Activated naive CD8-positive, alpha-beta T cell treated with anti-CD3 and anti-CD28 coated beads, Interleukin-2, amount 50 U/mL, for 24 hours (primary cell): ENCODE data around the gene NFIB.

Experiments
- ATAC-seq: fragments of 150-1000 bp; cut with Tn5 transposase; one replicate; pipeline ENCODE4 v1.10.0; 2021
- DNase-seq: peaks from one replicate; pipeline ENCODE4 v3.0.0; 2021
- H3K27ac Mint-ChIP-seq: one replicate; pipeline ENCODE4 v1.8.0; 2021; ENCODE audit warnings: mild to moderate bottlenecking, mixed read lengths
- H3K27me3 Mint-ChIP-seq: one replicate; pipeline ENCODE4 v1.8.0; 2021; ENCODE audit warnings: mixed read lengths
- H3K36me3 Mint-ChIP-seq: one replicate; pipeline ENCODE4 v1.8.0; 2021; ENCODE audit warnings: low read depth, mixed read lengths
- H3K4me1 Mint-ChIP-seq: one replicate; pipeline ENCODE4 v1.8.0; 2021; ENCODE audit warnings: mixed read lengths
- H3K4me3 Mint-ChIP-seq: one replicate; pipeline ENCODE4 v1.8.0; 2021; ENCODE audit warnings: mild to moderate bottlenecking, moderate library complexity, mixed read lengths
- H3K9me3 Mint-ChIP-seq: one replicate; pipeline ENCODE4 v1.8.0; 2021; ENCODE audit warnings: mixed read lengths

NFIB gene

GRCh38 chr9:14086495-14086894 lies 227.4 kb downstream of the NFIB start:
- ATAC-seq (no peak), DNase-seq (no peak)
- no peaks in the 10 kb centered on the region for H3K4me1 Mint-ChIP-seq
- H3K27me3 Mint-ChIP-seq = no peaks in the 10 kb centered on the region
- no peaks in the 10 kb centered on the region for H3K36me3 Mint-ChIP-seq
- H3K27ac Mint-ChIP-seq = no peak overlapping the region
- no peaks in the 10 kb centered on the region for H3K9me3 Mint-ChIP-seq
- H3K4me3 Mint-ChIP-seq = no peak overlapping the region

- no peaks in the 10 kb centered on the region for H3K27me3 Mint-ChIP-seq
- no peak for ATAC-seq
- H3K9me3 Mint-ChIP-seq = no peaks in the 10 kb centered on the region
- H3K4me1 Mint-ChIP-seq = no peaks in the 10 kb centered on the region
- H3K27ac Mint-ChIP-seq = no peak overlapping the region
- H3K4me3 Mint-ChIP-seq = no peak overlapping the region
- no peaks in the 10 kb centered on the region for H3K36me3 Mint-ChIP-seq
- DNase-seq = no peak
Observed at GRCh38 chr9:14085810-14086209, 228.1 kb downstream of the NFIB start.

GRCh38 chr9:14084867-14085266 lies 229.1 kb downstream of the NFIB start:
- DNase-seq = no peak
- Mint-ChIP-seq H3K27ac (no peak overlapping the region), H3K36me3 (no peaks in the 10 kb centered on the region), H3K27me3 (no peaks in the 10 kb centered on the region), H3K4me1 (no peaks in the 10 kb centered on the region), H3K9me3 (no peaks in the 10 kb centered on the region), H3K4me3 (no peak overlapping the region)
- ATAC-seq = no peak

- no peaks in the 10 kb centered on the region for H3K4me1 Mint-ChIP-seq
- no peak overlapping the region for H3K27ac Mint-ChIP-seq
- no peak overlapping the region for H3K4me3 Mint-ChIP-seq
- no peaks in the 10 kb centered on the region for H3K27me3 Mint-ChIP-seq
- no peaks in the 10 kb centered on the region for H3K9me3 Mint-ChIP-seq
- no peak for ATAC-seq
- H3K36me3 Mint-ChIP-seq = no peaks in the 10 kb centered on the region
- no peak for DNase-seq
Observed at GRCh38 chr9:14083366-14083765, 230.6 kb downstream of the NFIB start.

- H3K4me3 Mint-ChIP-seq = no peak overlapping the region
- H3K4me1 Mint-ChIP-seq = no peaks in the 10 kb centered on the region
- no peak for ATAC-seq
- H3K9me3 Mint-ChIP-seq = no peaks in the 10 kb centered on the region
- no peaks in the 10 kb centered on the region for H3K36me3 Mint-ChIP-seq
- H3K27me3 Mint-ChIP-seq = no peaks in the 10 kb centered on the region
- DNase-seq = no peak
- H3K27ac Mint-ChIP-seq = no peak overlapping the region
Observed at GRCh38 chr9:14082732-14083131, 231.2 kb downstream of the NFIB start.

- H3K27ac Mint-ChIP-seq = no peak overlapping the region
- no peak for ATAC-seq
- H3K9me3 Mint-ChIP-seq = no peaks in the 10 kb centered on the region
- no peaks in the 10 kb centered on the region for H3K27me3 Mint-ChIP-seq
- no peak for DNase-seq
- H3K36me3 Mint-ChIP-seq = no peaks in the 10 kb centered on the region
- no peak overlapping the region for H3K4me3 Mint-ChIP-seq
- H3K4me1 Mint-ChIP-seq = no peaks in the 10 kb centered on the region
Observed at GRCh38 chr9:14081745-14082144, 232.2 kb downstream of the NFIB start.

GRCh38 chr9:14080959-14081542 lies 232.9 kb downstream of the NFIB start:
- no peak overlapping the region for H3K4me3 Mint-ChIP-seq
- H3K27ac Mint-ChIP-seq = no peak overlapping the region
- DNase-seq (no peak), ATAC-seq (no peak)
- H3K4me1 Mint-ChIP-seq = no peaks in the 10 kb centered on the region
- H3K27me3 Mint-ChIP-seq = no peaks in the 10 kb centered on the region
- H3K36me3 Mint-ChIP-seq = no peaks in the 10 kb centered on the region
- no peaks in the 10 kb centered on the region for H3K9me3 Mint-ChIP-seq

GRCh38 chr9:14079440-14079839 lies 234.5 kb downstream of the NFIB start:
- ATAC-seq (no peak), DNase-seq (no peak)
- Mint-ChIP-seq H3K36me3 (no peaks in the 10 kb centered on the region), H3K9me3 (no peaks in the 10 kb centered on the region), H3K27ac (no peak overlapping the region), H3K27me3 (no peaks in the 10 kb centered on the region), H3K4me1 (no peaks in the 10 kb centered on the region), H3K4me3 (no peak overlapping the region)

GRCh38 chr9:14077672-14078071 lies 236.3 kb downstream of the NFIB start:
- no peaks in the 10 kb centered on the region for H3K27me3 Mint-ChIP-seq
- H3K27ac Mint-ChIP-seq = no peak overlapping the region
- H3K4me3 Mint-ChIP-seq = no peak overlapping the region
- H3K4me1 Mint-ChIP-seq = no peaks in the 10 kb centered on the region
- H3K36me3 Mint-ChIP-seq = no peaks in the 10 kb centered on the region
- ATAC-seq (no peak), DNase-seq (no peak)
- H3K9me3 Mint-ChIP-seq = no peaks in the 10 kb centered on the region

- H3K9me3 Mint-ChIP-seq = peaks cover 4% of the 10 kb centered on the region
- no peaks in the 10 kb centered on the region for H3K4me1 Mint-ChIP-seq
- H3K4me3 Mint-ChIP-seq = no peak overlapping the region
- no peaks in the 10 kb centered on the region for H3K27me3 Mint-ChIP-seq
- DNase-seq = no peak
- no peak overlapping the region for H3K27ac Mint-ChIP-seq
- no peaks in the 10 kb centered on the region for H3K36me3 Mint-ChIP-seq
- no peak for ATAC-seq
Observed at GRCh38 chr9:14075218-14075617, 238.7 kb downstream of the NFIB start.

- Mint-ChIP-seq H3K4me3 (no peak overlapping the region), H3K9me3 (peaks cover 9% of the 10 kb centered on the region), H3K27me3 (no peaks in the 10 kb centered on the region), H3K4me1 (no peaks in the 10 kb centered on the region), H3K27ac (no peak overlapping the region), H3K36me3 (no peaks in the 10 kb centered on the region)
- DNase-seq (no peak), ATAC-seq (no peak)
Observed at GRCh38 chr9:14072850-14073249, 241.1 kb downstream of the NFIB start.

- Mint-ChIP-seq H3K27ac (no peak overlapping the region), H3K27me3 (no peaks in the 10 kb centered on the region), H3K36me3 (no peaks in the 10 kb centered on the region), H3K4me3 (no peak overlapping the region), H3K9me3 (peaks cover 9% of the 10 kb centered on the region), H3K4me1 (no peaks in the 10 kb centered on the region)
- DNase-seq (no peak), ATAC-seq (no peak)
Observed at GRCh38 chr9:14071484-14071883, 242.5 kb downstream of the NFIB start.

GRCh38 chr9:14068690-14069089 lies 245.3 kb downstream of the NFIB start:
- Mint-ChIP-seq H3K4me3 (no peak overlapping the region), H3K9me3 (peaks cover 9% of the 10 kb centered on the region), H3K36me3 (no peaks in the 10 kb centered on the region), H3K4me1 (no peaks in the 10 kb centered on the region), H3K27ac (no peak overlapping the region), H3K27me3 (no peaks in the 10 kb centered on the region)
- ATAC-seq (no peak), DNase-seq (no peak)

- Mint-ChIP-seq H3K4me3 (no peak overlapping the region), H3K36me3 (no peaks in the 10 kb centered on the region), H3K4me1 (no peaks in the 10 kb centered on the region), H3K27ac (no peak overlapping the region), H3K27me3 (no peaks in the 10 kb centered on the region), H3K9me3 (peaks cover 9% of the 10 kb centered on the region)
- DNase-seq (no peak), ATAC-seq (no peak)
Observed at GRCh38 chr9:14066831-14067230, 247.1 kb downstream of the NFIB start.

- ATAC-seq = no peak
Observed at GRCh38 chr9:14066032-14066431, 247.9 kb downstream of the NFIB start.

GRCh38 chr9:14064940-14065339 lies 249.0 kb downstream of the NFIB start:
- ATAC-seq = no peak
- Mint-ChIP-seq H3K9me3 (peaks cover 5% of the 10 kb centered on the region), H3K27me3 (no peaks in the 10 kb centered on the region)

More at GRCh38 chr9:14066032-14066431, 247.9 kb downstream of the NFIB start:
- Mint-ChIP-seq H3K36me3 (no peaks in the 10 kb centered on the region), H3K4me3 (no peak overlapping the region), H3K9me3 (peaks cover 9% of the 10 kb centered on the region), H3K27ac (no peak overlapping the region), H3K27me3 (no peaks in the 10 kb centered on the region), H3K4me1 (no peaks in the 10 kb centered on the region)
- DNase-seq = no peak

More at GRCh38 chr9:14064940-14065339, 249.0 kb downstream of the NFIB start:
- no peak overlapping the region for H3K27ac Mint-ChIP-seq
- H3K4me3 Mint-ChIP-seq = no peak overlapping the region
- no peak for DNase-seq
- H3K4me1 Mint-ChIP-seq = no peaks in the 10 kb centered on the region
- no peaks in the 10 kb centered on the region for H3K36me3 Mint-ChIP-seq
